HFF-Myc (cell line): Measurements from ENCODE around the gene OPRM1.

Experiments used
- DNase-seq: peaks from one replicate; pipeline ENCODE4 v3.0.0-alpha.2; 2011; ENCODE audit warnings: low read depth; ENCODE audit errors: extremely low read depth
- H3K4me3 ChIP-seq: replicated peaks from 2 replicates; pipeline ENCODE4 v1.5.1; 2011; ENCODE audit warnings: low read depth, mild to moderate bottlenecking, control low read depth, low read length
- TF ChIP-seq, protein P1 (sequence below): IDR thresholded peaks from 2 replicates; pipeline ENCODE4 v1.5.1; 2012; ENCODE audit warnings: mild to moderate bottlenecking, low read depth, low read length, control low read depth; ENCODE audit errors: missing control alignments

OPRM1 gene

DNA sequence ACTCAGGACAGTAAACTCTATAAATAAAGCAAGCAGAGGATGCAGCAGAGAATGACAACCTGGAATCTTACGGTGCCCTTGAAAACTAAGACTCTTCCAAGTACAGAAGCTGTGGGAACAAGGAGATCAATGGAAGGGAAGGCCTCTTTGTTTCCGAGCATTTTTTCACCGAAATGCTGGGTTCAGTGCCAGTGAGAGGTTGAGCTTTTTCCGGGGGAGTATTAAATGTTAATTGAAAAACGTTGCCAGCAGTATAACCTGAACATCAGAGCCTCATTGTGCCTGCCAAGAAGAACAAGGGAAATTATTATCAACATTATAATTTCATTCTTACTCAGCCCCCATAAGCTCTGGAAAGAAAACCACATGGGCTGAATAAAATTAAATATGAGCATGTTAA lies 17.5 kb downstream of the OPRM1 start:
- TF ChIP-seq, protein P1, sequence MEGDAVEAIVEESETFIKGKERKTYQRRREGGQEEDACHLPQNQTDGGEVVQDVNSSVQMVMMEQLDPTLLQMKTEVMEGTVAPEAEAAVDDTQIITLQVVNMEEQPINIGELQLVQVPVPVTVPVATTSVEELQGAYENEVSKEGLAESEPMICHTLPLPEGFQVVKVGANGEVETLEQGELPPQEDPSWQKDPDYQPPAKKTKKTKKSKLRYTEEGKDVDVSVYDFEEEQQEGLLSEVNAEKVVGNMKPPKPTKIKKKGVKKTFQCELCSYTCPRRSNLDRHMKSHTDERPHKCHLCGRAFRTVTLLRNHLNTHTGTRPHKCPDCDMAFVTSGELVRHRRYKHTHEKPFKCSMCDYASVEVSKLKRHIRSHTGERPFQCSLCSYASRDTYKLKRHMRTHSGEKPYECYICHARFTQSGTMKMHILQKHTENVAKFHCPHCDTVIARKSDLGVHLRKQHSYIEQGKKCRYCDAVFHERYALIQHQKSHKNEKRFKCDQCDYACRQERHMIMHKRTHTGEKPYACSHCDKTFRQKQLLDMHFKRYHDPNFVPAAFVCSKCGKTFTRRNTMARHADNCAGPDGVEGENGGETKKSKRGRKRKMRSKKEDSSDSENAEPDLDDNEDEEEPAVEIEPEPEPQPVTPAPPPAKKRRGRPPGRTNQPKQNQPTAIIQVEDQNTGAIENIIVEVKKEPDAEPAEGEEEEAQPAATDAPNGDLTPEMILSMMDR, result no peak
- DNase-seq, result no peak
- H3K4me3 ChIP-seq, result no peak overlapping the region

DNA sequence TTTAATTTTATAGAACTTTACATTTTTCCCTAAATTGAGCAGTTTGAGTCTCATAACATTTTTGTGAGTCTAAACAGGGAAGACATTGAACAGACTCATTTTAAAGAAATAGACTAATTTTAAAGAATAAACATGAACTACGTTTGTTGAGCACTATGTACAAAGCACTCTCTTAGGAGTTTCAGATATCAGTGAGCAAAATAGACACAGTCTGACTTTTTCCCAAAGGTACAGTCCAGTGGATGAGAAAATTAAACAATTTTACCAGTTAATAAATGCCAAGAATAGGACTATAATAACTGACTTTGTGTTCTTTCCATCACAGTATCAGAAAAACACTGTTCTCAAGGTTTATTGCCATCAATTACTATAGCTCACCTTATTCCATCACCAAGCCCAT lies 18.1 kb downstream of the OPRM1 start:
- DNase-seq, result no peak
- TF ChIP-seq, protein P1, result no peak
- no peak overlapping the region for H3K4me3 ChIP-seq

- no peak for DNase-seq
- TF ChIP-seq, protein P1, result no peak
- no peak overlapping the region for H3K4me3 ChIP-seq
Observed at GRCh38 chr6:154058963-154059680, 20.1 kb downstream of the OPRM1 start.

DNA sequence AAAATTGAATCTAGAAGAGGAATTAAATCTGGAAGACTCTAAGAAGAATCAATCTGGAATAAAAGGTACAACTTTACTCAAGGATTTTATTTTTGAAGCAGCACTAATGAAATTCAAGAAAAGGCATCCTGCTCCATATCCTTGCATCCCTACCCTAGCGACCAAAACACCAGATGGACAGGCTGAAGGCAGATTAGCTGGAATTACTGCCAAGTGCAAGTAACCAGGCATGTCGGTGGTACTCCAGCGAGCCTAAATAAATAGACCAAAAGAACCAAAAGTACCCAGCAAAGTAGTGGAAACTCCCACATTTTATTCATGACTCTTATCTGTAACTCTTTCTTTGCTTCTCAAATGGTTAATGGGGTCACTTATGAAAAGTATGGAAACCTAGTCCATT lies 21.0 kb downstream of the OPRM1 start:
- no peak overlapping the region for H3K4me3 ChIP-seq
- TF ChIP-seq, protein P1, result no peak
- no peak for DNase-seq

DNA sequence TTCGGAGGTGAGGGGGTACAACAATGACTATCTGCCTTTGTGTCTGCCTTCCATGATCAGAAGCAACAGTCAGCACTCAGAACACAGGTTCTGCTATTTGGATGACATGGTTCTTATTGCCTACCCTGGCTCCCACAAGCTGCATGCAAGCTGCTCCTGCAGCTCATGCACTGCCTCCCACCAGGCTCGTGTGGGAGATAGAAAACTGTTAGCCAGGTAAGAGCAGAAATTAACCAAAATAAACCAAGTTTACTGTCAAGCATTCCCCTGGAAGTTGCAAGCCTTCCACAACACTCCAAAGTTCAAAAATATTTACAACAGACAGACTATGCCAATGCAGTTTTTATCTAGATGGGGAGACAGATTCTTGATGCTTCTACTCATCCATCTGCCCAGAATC lies 31.0 kb downstream of the OPRM1 start:
- TF ChIP-seq, protein P1, result no peak
- H3K4me3 ChIP-seq, result no peak overlapping the region
- no peak for DNase-seq

DNA sequence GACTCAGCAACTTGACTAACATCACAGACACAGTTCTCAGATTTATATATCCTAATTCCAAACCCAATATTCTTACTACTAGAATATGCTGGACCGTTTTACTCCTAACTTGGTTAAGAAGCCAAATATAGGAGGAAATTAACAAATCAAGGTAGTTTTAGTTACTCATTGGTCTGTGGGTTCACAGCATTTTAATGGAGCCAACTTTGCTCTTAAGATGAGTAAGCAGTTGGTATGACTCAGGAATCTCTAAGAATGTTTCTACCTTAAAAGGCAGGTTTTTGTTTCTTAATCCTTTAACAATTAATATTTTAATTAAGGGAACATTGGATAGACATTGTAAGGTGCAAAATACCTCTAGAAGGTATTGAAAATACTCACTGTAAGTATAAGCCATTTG lies 31.6 kb downstream of the OPRM1 start:
- no peak overlapping the region for H3K4me3 ChIP-seq
- TF ChIP-seq, protein P1, result no peak
- DNase-seq, result no peak

DNA sequence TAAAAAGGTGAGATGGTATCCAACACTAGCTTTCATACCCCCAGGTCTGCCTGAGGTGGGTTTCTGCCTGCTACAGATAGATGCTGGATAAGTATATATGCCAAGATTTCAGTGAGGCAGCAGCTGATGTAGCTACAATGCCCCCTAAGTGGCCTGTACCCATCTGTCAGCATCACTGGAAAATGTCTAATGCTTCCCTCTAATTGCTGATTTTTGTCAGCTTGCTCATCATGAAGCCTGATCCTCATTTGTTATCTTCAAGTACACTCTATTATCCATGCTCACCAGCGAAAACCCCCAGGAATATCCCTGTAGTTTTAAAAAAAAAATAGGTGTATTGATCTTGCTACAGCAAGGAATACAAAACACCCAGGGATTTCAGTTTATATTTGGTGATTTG lies 32.2 kb downstream of the OPRM1 start:
- no peak overlapping the region for H3K4me3 ChIP-seq
- TF ChIP-seq, protein P1, result no peak
- DNase-seq, result no peak
